ELR (cell line): ENCODE measurements around the gene RPS2.
A peak's percentile ranks its signal among the peaks of the same experiment; 100 is the strongest.
"Not testable (repeated sequence)": the region's sequence is repeated elsewhere in the genome, so short reads cannot be mapped to it uniquely, and the experiment has no call there.

Experiments
- DNase-seq: peaks from one replicate; pipeline ENCODE4 v3.0.0-alpha.2; 2015; ENCODE audit warnings: low read depth

Gene RPS2

DNA sequence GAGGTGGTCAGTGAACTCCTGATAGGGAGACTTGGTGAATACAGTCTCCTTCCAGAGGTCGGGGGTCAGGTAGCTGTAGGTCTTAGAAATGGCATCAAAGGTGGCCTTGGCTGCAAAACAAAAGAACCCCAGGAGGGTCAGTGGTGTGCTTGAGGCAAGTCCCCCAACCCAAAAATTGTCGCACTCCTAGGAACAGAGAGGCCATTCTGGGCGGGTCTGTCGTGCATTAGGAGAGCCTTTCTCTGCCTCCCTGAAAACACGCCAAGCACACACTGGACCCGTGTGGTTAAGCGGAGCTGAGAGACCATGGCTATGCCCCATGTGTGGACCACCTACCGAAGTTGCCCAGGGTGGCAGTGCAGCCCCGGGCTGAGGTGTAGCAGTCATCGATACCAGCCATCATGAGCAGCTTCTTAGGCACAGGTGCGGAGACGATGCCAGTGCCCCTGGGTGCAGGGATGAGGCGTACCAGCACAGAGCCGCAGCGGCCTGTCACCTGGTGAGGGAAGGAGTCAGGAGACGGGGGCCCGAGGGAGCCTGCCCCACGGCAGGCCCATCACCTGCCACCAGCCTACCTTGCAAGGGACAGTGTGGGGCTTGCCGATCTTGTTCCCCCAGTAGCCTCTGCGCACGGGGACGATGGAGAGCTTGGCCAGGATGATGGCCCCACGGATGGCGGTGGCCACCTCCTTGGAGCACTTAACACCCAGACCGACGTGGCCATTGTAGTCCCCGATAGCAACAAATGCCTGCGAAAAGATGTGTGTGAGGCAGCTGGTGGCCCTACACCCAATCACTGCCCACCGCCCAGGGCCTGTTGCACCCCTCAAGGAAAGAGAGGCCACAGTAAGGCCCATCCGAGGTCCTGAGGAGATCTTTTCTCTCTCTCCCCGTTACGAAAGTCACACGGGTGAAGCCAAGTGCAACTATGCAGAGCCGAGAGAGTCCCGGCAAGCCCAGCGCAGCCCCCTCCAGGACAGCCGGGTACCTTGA is 2.2 kb downstream of the RPS2 start:
- not testable (repeated sequence) for DNase-seq

GRCh38 chr16:1961651-1962067 is 3.0 kb downstream of the RPS2 start:
- no peak for DNase-seq

DNA sequence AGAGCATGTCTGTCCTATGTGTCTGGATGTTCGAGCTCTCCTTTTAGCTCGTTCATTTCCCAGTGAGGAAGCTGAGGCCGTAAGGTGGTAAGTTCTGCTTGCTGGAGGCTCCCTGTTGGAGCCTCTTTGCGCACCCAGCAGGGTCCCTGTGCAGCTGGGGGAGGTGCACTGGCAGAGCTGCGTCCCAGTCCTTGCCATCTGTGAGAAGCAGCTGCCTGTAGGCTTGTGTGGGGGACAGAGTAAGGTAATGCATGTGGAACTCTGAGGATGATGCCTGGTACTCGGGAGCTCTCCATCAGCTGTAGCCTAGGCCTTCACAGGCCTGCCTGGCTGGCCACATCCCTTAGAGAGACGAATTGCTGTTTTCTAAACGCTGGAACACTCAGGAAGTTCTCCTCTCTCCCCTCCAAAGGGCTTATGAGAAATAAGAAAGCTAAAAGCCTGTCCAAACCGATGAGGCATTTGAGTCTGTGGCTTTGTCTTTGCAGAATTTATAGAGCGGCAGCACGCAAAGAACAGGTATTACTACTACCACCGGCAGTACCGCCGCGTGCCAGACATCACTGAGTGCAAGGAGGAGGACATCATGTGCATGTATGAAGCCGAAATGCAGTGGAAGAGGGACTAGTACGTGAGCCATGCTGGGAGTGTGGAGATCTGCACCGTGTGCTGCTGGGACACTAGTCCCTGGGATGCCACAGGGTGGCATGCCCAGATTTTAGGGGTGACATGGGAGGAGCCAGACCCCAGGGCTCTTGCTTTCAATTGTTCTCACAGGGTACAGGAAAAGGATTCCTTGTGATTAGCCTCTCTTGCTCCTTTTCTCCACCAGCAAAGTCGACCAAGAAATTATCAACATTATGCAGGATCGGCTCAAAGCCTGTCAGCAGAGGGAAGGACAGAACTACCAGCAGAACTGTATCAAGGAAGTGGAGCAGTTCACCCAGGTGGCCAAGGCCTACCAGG is 3.7 kb downstream of the RPS2 start:
- DNase-seq: peak; percentile 74

GRCh38 chr16:1959269-1960039 is 5.2 kb downstream of the RPS2 start, which contains the start of gene NDUFB10:
NDUFB10 (plus strand) TSS chr16:1959538; CDS start chr16:1959625, 87 bp downstream.
- DNase-seq: peak; percentile 92

DNA sequence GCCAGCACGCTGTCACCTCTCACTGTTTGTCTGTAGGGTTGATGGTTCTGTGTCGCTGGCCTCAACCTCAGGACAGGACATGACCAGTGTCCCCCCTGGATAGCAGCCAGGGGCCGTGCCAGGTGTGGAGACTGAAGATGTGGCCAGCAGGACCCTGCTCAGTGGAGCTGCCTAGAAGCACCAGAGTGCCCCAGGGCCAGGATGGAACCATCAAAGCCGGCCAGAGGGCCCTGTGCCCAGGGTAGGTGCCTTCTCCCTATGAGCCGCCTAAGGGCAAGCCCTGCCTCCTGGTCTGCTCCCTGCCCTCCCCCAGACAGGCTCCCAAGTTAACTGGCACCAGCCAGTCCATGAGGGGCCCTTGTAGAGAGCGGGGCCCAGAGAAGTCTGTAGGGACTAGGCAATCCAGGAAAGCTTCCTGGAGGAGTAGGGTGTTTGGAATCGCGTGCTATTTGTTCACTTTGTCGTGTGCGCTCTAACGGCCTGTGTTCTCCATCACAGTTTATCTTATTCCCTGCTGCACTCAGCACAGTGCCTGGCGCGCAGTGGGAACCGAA is 5.8 kb downstream of the RPS2 start:
- DNase-seq: no peak

DNA sequence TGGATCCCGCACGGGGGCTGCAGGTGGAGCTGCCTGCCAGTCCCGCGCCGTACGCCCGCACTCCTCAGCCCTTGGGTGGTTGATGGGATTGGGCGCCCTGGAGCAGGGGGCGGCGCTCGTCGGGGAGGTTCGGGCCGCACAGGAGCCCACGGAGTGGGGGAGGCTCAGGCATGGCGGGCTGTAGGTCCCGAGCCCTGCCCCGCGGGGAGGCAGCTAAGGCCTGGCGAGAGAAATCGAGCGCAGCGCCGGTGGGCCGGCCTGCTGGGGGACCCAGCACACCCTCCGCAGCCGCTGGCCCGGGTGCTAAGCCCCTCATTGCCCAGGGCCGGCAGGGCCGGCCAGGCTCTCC is 6.5 kb downstream of the RPS2 start:
- DNase-seq: not testable (repeated sequence)

- not testable (repeated sequence) for DNase-seq
Measured at GRCh38 chr16:1957434-1958142, 7.0 kb downstream of the RPS2 start.

GRCh38 chr16:1953734-1954133 is 10.9 kb downstream of the RPS2 start:
- DNase-seq: no peak

DNA sequence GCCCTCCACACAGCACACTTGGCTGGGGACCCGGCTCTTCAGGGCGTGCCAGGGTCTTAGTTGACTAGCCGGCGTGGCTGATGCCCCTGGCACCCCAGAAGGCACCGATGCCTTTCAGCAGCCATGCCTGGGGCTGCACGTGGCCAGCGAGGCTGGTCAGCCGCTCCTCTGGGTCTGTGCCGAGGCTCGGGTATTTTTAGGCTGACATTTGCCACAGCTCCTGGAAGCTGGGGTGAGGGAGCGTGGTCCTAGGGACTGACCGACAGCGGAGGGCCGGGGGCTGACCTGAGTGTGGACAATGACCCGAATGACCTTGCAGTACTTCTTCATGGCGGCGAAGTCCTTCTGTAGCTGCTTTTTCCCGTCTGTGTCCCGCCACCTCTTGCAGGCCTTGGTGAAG is 14.1 kb downstream of the RPS2 start:
- DNase-seq: no peak

GRCh38 chr16:1950047-1950446 is 14.6 kb downstream of the RPS2 start:
- no peak for DNase-seq

DNA sequence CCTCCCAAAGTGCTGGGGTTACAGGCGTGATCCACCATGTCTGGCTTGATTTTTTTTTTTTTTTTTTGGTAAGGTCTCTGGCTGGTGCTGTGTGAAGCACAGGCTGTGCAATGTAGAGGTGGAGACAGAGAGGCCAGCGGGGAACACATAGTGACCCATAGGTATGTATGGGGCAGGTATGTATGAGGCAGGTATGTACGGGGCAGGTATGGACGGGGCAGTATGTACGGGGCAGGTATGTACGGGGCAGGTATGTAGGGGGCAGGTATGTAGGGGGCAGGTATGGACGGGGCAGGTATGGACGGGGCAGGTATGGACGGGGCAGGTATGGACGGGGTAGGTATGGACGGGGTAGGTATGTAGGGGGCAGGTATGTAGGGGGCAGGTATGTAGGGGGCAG is 15.1 kb downstream of the RPS2 start:
- DNase-seq: no peak

DNA sequence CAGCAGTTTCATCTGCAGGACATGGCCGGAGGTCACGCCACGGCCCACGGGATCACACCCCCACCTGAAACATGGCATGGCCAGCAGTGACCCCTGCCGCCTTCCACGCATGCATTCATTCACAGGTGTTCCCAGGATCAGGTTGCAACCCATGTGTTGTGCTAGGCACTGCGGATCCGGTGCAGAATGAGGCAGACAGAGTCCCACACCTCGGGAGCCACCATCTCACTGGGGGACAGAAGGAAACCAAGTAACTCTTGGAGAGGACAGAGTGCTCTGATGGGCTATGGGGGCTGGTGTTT is 17.3 kb downstream of the RPS2 start:
- no peak for DNase-seq

- DNase-seq: no peak
Measured at GRCh38 chr16:1946495-1947368, 17.9 kb downstream of the RPS2 start.

DNA sequence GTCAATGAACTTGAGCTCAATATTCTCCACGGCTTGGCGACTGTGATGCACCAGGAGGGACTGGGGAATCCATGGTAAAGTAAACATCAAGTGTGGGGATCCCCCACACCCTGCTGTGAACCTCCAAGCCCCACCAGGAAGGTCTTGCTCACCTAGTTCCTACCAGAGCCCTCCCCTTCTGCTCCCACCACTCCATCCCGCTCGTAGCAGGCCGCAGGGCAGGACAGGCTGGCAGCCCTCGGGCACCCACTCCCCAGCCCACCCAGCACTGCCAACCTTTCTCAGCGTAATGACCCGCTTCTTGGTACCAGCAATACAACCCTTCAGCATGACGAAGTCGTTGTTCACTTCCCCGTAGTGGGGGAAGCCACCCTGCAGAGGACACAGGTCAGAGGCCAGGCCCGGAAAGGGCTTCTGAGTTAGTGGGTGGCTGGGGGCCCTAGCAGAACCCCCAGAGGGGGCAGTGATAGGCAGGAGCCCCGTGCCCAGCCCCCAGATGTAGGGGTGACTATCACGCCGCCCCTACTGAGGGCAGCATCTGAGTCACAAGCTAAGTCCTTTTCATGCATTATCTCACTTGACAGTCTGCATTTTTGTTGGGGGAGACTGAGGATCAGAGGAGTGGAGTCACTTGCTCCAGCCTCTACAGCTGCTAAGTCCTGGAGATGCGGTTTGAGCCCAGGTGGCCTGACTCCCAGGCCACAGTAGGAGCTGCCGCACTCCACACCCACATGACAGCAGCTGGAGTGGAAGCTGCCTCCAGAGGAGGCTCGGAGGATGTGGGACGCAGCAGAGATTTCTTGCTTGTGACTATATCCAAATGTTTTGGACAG is 18.9 kb downstream of the RPS2 start:
- no peak for DNase-seq

DNA sequence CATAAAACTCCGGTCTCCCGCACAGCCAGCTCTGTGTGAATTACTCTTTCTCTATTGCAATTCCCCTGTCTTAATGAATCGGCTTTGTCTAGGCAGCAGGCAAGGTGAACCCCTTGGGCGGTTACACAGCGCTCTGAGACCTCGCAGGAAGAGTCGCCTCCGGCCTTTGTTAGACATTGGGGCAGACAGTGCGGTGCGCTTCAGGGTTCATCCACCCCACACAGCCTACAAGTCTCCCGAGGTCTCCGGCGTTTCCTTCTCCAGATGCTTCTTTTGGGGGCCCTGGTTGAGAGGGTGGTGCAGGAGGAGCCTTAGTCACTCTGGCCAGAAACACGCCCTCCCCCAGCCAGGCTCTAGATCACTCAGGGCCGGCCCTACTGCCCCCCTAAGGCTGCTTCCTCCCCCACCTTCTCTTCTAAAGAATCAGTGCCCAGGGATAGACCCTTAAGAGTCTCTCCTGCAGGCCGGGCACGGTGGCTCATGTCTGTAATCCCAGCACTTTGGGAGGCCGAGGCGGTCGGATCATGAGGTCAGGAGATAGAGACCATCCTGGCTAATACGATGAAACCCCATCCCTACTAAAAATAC is 19.9 kb downstream of the RPS2 start:
- no peak for DNase-seq

- DNase-seq: peak; percentile 99
Measured at GRCh38 chr16:1942810-1943726, 21.6 kb downstream of the RPS2 start, which contains the start of gene MSRB1. MSRB1 (minus strand) TSS chr16:1943199; CDS start chr16:1943156, 43 bp downstream.

GRCh38 chr16:1942047-1942809 is 22.4 kb downstream of the RPS2 start:
- no peak for DNase-seq
